Cortex of kidney (tissue), 1 donor: Measurements from ENCODE around the gene LRRC38.

Source experiments
- DNase-seq: peaks from one replicate; lab custom pipeline; 2025; lab: John Stamatoyannopoulos, UW

LRRC38 gene

GRCh38 chr1:13517193-13517812 lies 3.5 kb upstream of the LRRC38 start:
- DNase-seq: no peak

DNA sequence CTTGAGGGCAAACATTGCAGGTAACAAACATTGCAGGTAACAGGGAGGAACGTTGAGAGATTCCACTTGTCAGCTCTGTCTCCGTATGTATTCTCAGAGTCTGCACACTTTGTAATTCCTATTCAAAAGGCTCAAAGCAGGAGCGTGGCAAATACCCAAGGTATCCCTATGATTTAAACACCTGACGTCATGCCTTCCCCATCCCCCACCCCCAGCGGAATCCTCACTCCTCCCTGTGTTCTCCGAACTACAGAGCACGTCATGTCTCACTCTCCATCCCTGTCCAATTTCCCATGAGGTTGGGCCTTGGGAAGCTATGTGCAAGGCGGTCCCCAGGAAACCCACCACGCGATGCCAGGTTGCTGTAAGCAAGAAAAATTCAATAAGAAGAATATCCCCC lies 2.8 kb upstream of the LRRC38 start:
- DNase-seq: no peak

DNA sequence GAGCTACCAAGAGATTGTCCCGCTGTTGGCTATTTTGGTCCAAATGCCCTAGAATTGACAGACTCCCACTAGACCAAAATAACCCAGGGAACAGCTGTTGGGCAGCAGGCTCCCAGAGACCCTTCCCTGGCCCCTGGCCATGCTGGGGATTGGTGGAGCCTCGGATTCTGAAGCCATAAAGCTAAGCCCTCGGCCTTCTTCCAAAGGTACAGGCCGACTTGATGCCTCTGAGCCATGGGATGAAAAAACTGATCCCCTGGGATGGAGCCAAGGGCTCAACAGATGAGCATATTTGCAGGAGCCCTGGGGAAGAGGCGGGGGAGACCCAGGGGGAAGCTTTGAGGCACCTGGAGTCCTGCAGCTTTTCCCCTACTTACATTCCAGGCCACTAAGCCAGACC lies 1.0 kb upstream of the LRRC38 start:
- no peak for DNase-seq

- no peak for DNase-seq
Measured at GRCh38 chr1:13513063-13513894, 524 bp downstream of the LRRC38 start.

GRCh38 chr1:13512472-13512871 lies 1.3 kb downstream of the LRRC38 start:
- DNase-seq: no peak

- DNase-seq: no peak
Measured at GRCh38 chr1:13510499-13510898, 3.3 kb downstream of the LRRC38 start.

- DNase-seq: no peak
Measured at GRCh38 chr1:13507075-13507474, 6.7 kb downstream of the LRRC38 start.

DNA sequence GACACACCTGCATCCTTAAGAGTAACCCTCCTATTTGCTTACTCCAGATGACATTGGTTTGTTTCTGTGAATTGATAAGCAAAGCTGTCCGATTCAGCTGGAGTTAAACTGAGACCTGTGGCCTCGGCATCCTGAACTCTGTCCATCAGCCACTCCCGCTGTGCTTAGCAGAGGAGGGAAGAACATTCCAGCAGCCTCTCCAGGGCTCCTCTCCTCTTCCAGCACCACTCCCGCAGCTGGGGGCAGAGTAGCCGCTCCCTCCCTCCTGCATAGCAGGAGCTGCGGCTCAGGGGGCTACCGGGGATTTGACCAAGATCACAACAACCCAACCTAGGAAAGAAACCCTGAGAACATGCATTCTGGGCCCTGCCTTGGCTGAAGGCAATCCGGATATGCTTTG lies 8.8 kb downstream of the LRRC38 start:
- no peak for DNase-seq

DNA sequence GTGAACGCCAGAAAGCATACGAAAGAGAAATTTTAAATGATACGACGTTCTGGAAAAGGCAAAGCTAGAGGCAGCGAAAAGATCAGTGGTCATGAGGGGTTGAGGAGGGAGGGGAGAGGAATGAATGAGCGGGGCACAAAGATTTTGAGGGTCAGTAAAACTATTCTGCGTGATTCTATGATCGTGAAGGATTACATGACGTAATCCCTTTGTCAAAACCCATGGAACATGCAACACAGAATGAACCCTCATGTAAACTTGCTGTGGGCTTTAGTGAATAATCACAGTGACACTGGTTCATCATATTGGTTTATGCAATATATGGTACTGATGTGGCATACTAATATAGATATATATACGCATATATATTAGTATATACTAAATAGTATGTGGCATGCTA lies 13.0 kb downstream of the LRRC38 start:
- DNase-seq: no peak

- DNase-seq: no peak
Measured at GRCh38 chr1:13499422-13499821, 14.4 kb downstream of the LRRC38 start.

GRCh38 chr1:13498553-13498952 lies 15.2 kb downstream of the LRRC38 start:
- no peak for DNase-seq

GRCh38 chr1:13495186-13495585 lies 18.6 kb downstream of the LRRC38 start:
- no peak for DNase-seq

GRCh38 chr1:13494712-13495111 lies 19.1 kb downstream of the LRRC38 start:
- no peak for DNase-seq

- DNase-seq: no peak
Measured at GRCh38 chr1:13494025-13494424, 19.8 kb downstream of the LRRC38 start.

DNA sequence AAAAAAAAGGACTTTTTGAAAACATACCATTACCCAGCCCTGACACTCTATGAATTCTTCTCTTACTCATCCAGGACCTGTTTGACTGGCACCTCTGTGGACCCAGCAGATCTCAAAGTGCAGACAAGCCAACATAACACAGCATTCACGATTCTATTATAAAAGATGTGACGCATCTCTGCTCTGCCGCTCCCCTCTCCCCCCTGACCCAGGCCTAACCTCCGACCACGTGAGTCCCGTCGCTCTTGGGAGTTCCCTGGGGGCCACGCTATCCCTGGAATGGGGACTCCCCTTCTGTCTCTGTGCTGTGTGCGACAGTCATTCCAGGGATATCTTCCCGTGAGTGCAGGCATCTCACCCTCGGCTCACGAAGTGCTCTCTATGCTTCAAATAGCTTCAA lies 21.1 kb downstream of the LRRC38 start:
- DNase-seq: no peak

DNA sequence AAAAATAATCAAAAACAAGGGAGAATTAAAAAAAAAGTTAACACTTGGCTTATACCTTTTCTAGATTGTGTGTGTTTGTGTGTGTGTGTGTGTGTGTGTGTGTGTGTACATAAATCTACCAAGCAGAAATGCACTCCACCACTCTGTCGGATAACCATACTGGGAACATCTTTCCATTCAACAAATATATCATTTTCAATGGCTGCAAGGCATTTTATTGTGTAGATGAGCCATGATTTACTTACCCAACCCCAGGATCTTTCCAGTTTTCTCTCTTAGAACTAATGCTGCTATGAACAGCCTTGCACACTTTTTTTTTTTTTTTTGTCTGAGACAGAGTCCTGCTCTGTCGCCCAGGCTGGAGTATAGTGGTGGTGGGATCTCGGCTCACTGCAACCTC lies 25.8 kb downstream of the LRRC38 start:
- no peak for DNase-seq

GRCh38 chr1:13487143-13487868 lies 26.5 kb downstream of the LRRC38 start:
- no peak for DNase-seq

GRCh38 chr1:13483946-13484345 lies 29.9 kb downstream of the LRRC38 start:
- DNase-seq: no peak

- no peak for DNase-seq
Measured at GRCh38 chr1:13482600-13482999, 31.2 kb downstream of the LRRC38 start.

DNA sequence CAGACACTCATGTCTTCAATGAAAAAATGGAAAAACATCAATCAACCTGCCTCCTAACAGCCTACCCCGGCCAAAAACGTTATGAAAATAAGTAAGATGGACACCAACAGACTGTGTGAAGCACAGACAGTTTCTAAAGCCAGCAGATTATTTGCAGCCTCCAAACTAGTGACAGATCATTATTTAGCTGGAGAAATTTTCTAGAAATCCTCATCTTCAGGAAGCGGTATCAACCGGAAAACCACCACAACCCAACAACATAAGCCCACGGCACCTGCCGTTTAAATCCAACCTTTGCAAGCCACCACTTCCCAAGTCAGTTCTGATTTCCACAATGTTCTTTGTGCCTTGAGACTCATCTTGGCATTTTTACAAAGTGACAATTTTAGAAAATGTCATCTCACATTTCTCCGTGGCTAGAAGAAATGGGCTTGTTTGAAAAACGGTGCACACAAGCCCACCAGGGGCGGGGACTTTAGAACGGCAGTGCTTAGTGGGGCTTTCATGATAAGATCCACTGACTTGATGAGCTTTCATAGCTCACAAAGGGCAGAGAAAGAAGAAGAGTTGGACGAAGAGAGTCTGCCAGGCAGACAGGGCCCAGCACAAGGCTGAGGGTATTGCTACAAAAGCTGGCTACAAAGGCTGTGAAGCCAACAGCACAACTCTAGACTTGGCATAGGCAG lies 34.5 kb downstream of the LRRC38 start:
- no peak for DNase-seq

DNA sequence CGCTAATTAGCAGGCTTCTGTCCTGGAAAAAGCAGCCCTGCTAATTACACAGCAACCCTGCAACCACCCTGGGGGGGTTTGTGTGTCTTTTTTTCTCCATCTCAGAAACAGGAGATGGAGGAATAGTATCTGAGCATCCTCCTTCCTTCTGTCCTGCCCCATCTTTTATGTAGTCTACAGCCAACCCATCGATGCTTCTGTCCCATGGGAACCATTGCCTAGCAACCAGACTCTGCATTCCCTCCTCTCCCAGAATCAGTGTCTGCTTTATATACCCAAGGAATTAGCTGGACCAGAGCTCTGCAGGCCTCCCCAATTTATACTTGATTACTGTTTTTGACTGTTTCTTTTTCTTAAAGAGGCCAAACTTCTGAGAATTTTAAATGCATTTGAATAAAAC lies 35.1 kb downstream of the LRRC38 start:
- DNase-seq: no peak

DNA sequence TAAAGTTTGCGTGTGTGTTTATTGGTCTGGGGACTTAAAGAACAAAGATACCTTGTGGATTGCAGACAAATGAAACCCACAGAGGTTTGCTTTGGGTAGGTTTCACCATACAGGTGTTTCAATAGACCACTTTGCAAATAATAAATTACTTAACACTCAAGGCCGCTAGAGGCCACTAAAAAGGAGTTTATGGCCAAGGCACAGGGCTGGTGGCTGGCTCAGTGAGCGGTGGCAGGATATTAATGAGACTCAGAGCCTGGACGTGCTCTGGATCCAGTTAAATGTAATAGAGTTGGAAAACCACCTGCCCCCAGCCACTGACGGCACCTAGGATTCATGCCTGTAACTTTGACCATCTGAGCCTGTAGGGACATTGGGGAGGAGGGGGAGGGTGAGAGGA lies 44.5 kb downstream of the LRRC38 start:
- DNase-seq: no peak

DNA sequence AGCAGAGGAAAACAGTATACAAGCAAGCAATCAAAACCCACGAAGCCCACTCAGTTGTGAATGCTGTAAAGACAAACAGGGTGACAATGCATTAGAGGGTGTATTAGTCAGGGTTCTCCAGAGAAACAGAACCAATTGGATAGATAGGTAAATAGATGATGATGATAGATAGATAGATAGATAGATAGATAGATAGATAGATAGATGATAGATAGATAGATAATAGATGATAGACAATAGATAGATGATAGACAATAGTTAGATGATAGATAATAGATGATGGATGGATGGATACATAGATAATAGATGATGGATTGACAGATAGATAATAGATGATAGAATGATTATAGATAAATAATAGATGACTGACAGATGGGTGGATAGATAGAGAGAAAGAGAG lies 48.3 kb downstream of the LRRC38 start:
- no peak for DNase-seq
